Measurements from ENCODE around the gene DENND2A. TPM values are rescaled to one million over a fixed set of nuclear protein-coding genes. Genes with fewer than 3 reads are reported as not detected.
"Not testable (repeated sequence)": the region's sequence is repeated elsewhere in the genome, so short reads cannot be mapped to it uniquely, and the experiment has no call there.

Gene DENND2A
- total RNA-seq, 2 experiments from 2014 or later, result not detected

GRCh38 chr7:140638173-140638791, 2.3 kb downstream of the DENND2A start:
- ChIA-PET POLR2A (no interaction called here), CTCF (no interaction called here)
- H3K4me3 Mint-ChIP-seq, result no peak overlapping the region
- H3K27ac Mint-ChIP-seq, result no peak overlapping the region
- DNase-seq, result no peak
- peaks cover 51% of the 10 kb centered on the region for H3K27me3 Mint-ChIP-seq
- H3K4me1 Mint-ChIP-seq, result peaks cover 16% of the 10 kb centered on the region
- H3K9me3 Mint-ChIP-seq, result no peaks in the 10 kb centered on the region
- no peaks in the 10 kb centered on the region for H3K36me3 Mint-ChIP-seq (ENCODE audit: low read depth)

- Mint-ChIP-seq H3K36me3 (ENCODE audit: low read depth) (no peaks in the 10 kb centered on the region), H3K27me3 (peaks cover 47% of the 10 kb centered on the region), H3K9me3 (no peaks in the 10 kb centered on the region), H3K27ac (no peak overlapping the region), H3K4me3 (no peak overlapping the region), H3K4me1 (peaks cover 16% of the 10 kb centered on the region)
- no peak for DNase-seq
- POLR2A ChIA-PET, result no interaction called here
- CTCF ChIA-PET, result no interaction called here
Measured at GRCh38 chr7:140637400-140637799, 3.2 kb downstream of the DENND2A start.

- Mint-ChIP-seq H3K9me3 (no peaks in the 10 kb centered on the region), H3K27ac (no peak overlapping the region), H3K4me1 (peaks cover 7% of the 10 kb centered on the region), H3K4me3 (no peak overlapping the region), H3K27me3 (peaks cover 43% of the 10 kb centered on the region), H3K36me3 (ENCODE audit: low read depth) (no peaks in the 10 kb centered on the region)
- POLR2A ChIA-PET, result no interaction called here
- no peak for DNase-seq
- CTCF ChIA-PET, result interaction anchor here (0.7 kb wide), 1 partner anchor 40 kb away, joined by 3 read pairs; no protein-coding TSS in a partner anchor
Measured at GRCh38 chr7:140635816-140636215, 4.8 kb downstream of the DENND2A start.

- H3K27me3 Mint-ChIP-seq, result peaks cover 45% of the 10 kb centered on the region
- H3K4me3 Mint-ChIP-seq, result no peak overlapping the region
- H3K27ac Mint-ChIP-seq, result no peak overlapping the region
- no peak for DNase-seq
- POLR2A ChIA-PET, result no interaction called here
- CTCF ChIA-PET, result interaction anchor here (0.6 to 0.7 kb wide), 2 partner anchors 31 to 41 kb away, joined by 3 read pairs; no protein-coding TSS in a partner anchor
- no peaks in the 10 kb centered on the region for H3K9me3 Mint-ChIP-seq
- H3K4me1 Mint-ChIP-seq, result peaks cover 7% of the 10 kb centered on the region
- no peaks in the 10 kb centered on the region for H3K36me3 Mint-ChIP-seq (ENCODE audit: low read depth)
Measured at GRCh38 chr7:140635345-140635744, 5.3 kb downstream of the DENND2A start.

GRCh38 chr7:140631602-140632001, 9.0 kb downstream of the DENND2A start:
- DNase-seq, result no peak
- ChIA-PET CTCF (interaction anchor here (1.3 to 1.5 kb wide), 2 partner anchors 12 to 21 kb away, joined by 4 to 5 read pairs; no protein-coding TSS in a partner anchor), POLR2A (no interaction called here)
- no peak overlapping the region for H3K27ac Mint-ChIP-seq
- no peaks in the 10 kb centered on the region for H3K9me3 Mint-ChIP-seq
- no peaks in the 10 kb centered on the region for H3K4me1 Mint-ChIP-seq
- H3K36me3 Mint-ChIP-seq (ENCODE audit: low read depth), result no peaks in the 10 kb centered on the region
- peaks cover 21% of the 10 kb centered on the region for H3K27me3 Mint-ChIP-seq
- no peak overlapping the region for H3K4me3 Mint-ChIP-seq

- H3K36me3 Mint-ChIP-seq (ENCODE audit: low read depth), result no peaks in the 10 kb centered on the region
- CTCF ChIA-PET, result interaction anchor here (1.3 kb wide), 1 partner anchor 12 kb away, joined by 4 read pairs; no protein-coding TSS in a partner anchor
Measured at GRCh38 chr7:140631021-140631420, 9.6 kb downstream of the DENND2A start.

GRCh38 chr7:140625908-140626868, 14.4 kb downstream of the DENND2A start:
- Mint-ChIP-seq H3K27me3 (peaks cover 14% of the 10 kb centered on the region), H3K36me3 (ENCODE audit: low read depth) (no peaks in the 10 kb centered on the region), H3K4me1 (no peaks in the 10 kb centered on the region), H3K27ac (no peak overlapping the region), H3K4me3 (no peak overlapping the region), H3K9me3 (no peaks in the 10 kb centered on the region)
- DNase-seq, result no peak
- CTCF ChIA-PET, result interaction anchor here (0.8 kb wide), 1 partner anchor 18 kb away, joined by 3 read pairs; no protein-coding TSS in a partner anchor
- POLR2A ChIA-PET, result no interaction called here

More at GRCh38 chr7:140631021-140631420, 9.6 kb downstream of the DENND2A start:
- H3K27ac Mint-ChIP-seq, result no peak overlapping the region
- H3K9me3 Mint-ChIP-seq, result no peaks in the 10 kb centered on the region
- DNase-seq, result no peak
- no peak overlapping the region for H3K4me3 Mint-ChIP-seq
- H3K27me3 Mint-ChIP-seq, result peaks cover 21% of the 10 kb centered on the region
- H3K4me1 Mint-ChIP-seq, result no peaks in the 10 kb centered on the region
- POLR2A ChIA-PET, result no interaction called here

- H3K27ac Mint-ChIP-seq; H3K4me1 Mint-ChIP-seq; POLR2A ChIA-PET; H3K36me3 Mint-ChIP-seq (ENCODE audit: low read depth); H3K4me3 Mint-ChIP-seq; DNase-seq; H3K27me3 Mint-ChIP-seq; H3K9me3 Mint-ChIP-seq: not testable (repeated sequence)
- CTCF ChIA-PET, result interaction anchor here (0.7 to 0.8 kb wide), 2 partner anchors 9 to 918 kb away, joined by 3 read pairs; no protein-coding TSS in a partner anchor
Measured at GRCh38 chr7:140625192-140625558, 15.4 kb downstream of the DENND2A start.

- Mint-ChIP-seq H3K36me3 (ENCODE audit: low read depth) (no peaks in the 10 kb centered on the region), H3K4me3 (no peak overlapping the region), H3K27me3 (peaks cover 6% of the 10 kb centered on the region), H3K27ac (no peak overlapping the region), H3K4me1 (no peaks in the 10 kb centered on the region), H3K9me3 (no peaks in the 10 kb centered on the region)
- POLR2A ChIA-PET, result interaction anchor here (0.6 kb wide), 1 partner anchor 13 kb away, joined by 6 read pairs; no protein-coding TSS in a partner anchor
- no peak for DNase-seq
- CTCF ChIA-PET, result interaction anchor here (0.6 to 0.9 kb wide), 4 partner anchors 8 to 918 kb away, joined by 3 to 5 read pairs (median 3); no protein-coding TSS in a partner anchor
Measured at GRCh38 chr7:140624392-140625191, 16.0 kb downstream of the DENND2A start.

- POLR2A ChIA-PET, result no interaction called here
- DNase-seq, result no peak
- no peak overlapping the region for H3K27ac Mint-ChIP-seq
- CTCF ChIA-PET, result interaction anchor here (0.9 kb wide), 1 partner anchor 87 kb away, joined by 3 read pairs; no protein-coding TSS in a partner anchor
- no peak overlapping the region for H3K4me3 Mint-ChIP-seq
- H3K36me3 Mint-ChIP-seq (ENCODE audit: low read depth), result no peaks in the 10 kb centered on the region
- H3K9me3 Mint-ChIP-seq, result no peaks in the 10 kb centered on the region
- H3K4me1 Mint-ChIP-seq, result no peaks in the 10 kb centered on the region
- H3K27me3 Mint-ChIP-seq, result peaks cover 1% of the 10 kb centered on the region
Measured at GRCh38 chr7:140623980-140624379, 16.6 kb downstream of the DENND2A start.

- POLR2A ChIA-PET, result no interaction called here
- H3K27ac Mint-ChIP-seq, result no peak overlapping the region
- H3K4me1 Mint-ChIP-seq, result no peaks in the 10 kb centered on the region
- no peaks in the 10 kb centered on the region for H3K36me3 Mint-ChIP-seq (ENCODE audit: low read depth)
- H3K9me3 Mint-ChIP-seq, result no peaks in the 10 kb centered on the region
- CTCF ChIA-PET, result no interaction called here
- H3K27me3 Mint-ChIP-seq, result no peaks in the 10 kb centered on the region
- no peak for DNase-seq
- H3K4me3 Mint-ChIP-seq, result no peak overlapping the region
Measured at GRCh38 chr7:140621401-140622021, 19.1 kb downstream of the DENND2A start.

GRCh38 chr7:140619915-140620510, 20.6 kb downstream of the DENND2A start:
- H3K36me3 Mint-ChIP-seq (ENCODE audit: low read depth); H3K27me3 Mint-ChIP-seq; POLR2A ChIA-PET; DNase-seq; H3K4me3 Mint-ChIP-seq; H3K27ac Mint-ChIP-seq; H3K4me1 Mint-ChIP-seq; H3K9me3 Mint-ChIP-seq: not testable (repeated sequence)
- CTCF ChIA-PET, result interaction anchor here (1.1 to 1.5 kb wide), 2 partner anchors 12 to 14 kb away, joined by 3 to 4 read pairs; no protein-coding TSS in a partner anchor

Measured in activated CD4-positive, alpha-beta T cell treated with anti-CD3 and anti-CD28 coated beads, Interleukin-2, amount 10 ng/mL, durations not matched to agents 7 days and 5 days (primary cell).